ENCODE measurements around the gene EEF1G. TPM values are rescaled to one million over a fixed set of nuclear protein-coding genes. Genes with fewer than 3 reads are reported as not detected.

The EEF1G gene
- total RNA-seq, 1 donor from 2014 or later, result 958 TPM

DNA sequence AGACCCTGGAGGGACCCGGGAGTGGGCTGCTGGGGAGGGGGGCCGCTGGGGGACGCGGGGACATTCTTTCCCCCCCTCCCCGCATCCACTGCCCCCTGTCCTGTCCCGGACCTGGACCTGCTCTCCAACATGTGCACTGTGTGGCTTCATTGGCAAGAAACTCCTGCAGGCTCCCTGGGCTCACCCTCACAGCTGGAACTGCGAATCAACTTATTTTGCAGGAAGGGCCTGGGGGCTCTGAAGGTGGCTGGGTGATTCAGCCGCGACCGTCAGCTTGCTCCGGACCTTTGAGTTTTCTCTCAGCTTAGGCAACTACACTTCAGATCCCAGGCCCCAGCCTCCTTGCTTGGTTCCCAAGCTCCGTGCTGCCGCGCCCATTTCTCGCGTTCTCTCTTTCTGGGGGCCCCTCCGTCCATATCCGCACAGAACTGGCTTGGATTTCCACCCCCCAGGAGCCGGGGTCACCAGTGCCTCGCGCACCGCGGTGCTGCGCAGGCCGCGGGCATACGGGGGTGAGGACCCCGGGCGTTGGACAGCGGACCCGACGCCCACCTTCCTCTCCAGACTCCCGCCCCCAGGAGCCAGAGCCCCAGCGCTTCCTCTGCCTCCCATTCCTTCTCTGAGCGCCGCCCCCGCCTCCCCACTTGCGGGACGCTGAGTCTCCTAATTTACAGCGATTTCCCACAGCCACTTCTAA lies 26.6 kb downstream of the EEF1G start:
- Histone ChIP-seq H3K4me3 (peak overlapping the region; percentile 100), H3K36me3 (no peaks in the 10 kb centered on the region), H3K4me1 (peaks cover 98% of the 10 kb centered on the region), H3K27ac (replicated peaks) (peak overlapping the region; percentile 100), H3K27me3 (ENCODE audit: low read depth) (no peaks in the 10 kb centered on the region), H3K9me3 (replicated peaks) (no peaks in the 10 kb centered on the region)
- TF ChIP-seq, protein P1, sequence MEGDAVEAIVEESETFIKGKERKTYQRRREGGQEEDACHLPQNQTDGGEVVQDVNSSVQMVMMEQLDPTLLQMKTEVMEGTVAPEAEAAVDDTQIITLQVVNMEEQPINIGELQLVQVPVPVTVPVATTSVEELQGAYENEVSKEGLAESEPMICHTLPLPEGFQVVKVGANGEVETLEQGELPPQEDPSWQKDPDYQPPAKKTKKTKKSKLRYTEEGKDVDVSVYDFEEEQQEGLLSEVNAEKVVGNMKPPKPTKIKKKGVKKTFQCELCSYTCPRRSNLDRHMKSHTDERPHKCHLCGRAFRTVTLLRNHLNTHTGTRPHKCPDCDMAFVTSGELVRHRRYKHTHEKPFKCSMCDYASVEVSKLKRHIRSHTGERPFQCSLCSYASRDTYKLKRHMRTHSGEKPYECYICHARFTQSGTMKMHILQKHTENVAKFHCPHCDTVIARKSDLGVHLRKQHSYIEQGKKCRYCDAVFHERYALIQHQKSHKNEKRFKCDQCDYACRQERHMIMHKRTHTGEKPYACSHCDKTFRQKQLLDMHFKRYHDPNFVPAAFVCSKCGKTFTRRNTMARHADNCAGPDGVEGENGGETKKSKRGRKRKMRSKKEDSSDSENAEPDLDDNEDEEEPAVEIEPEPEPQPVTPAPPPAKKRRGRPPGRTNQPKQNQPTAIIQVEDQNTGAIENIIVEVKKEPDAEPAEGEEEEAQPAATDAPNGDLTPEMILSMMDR (IDR thresholded peaks at IDR 0.05; ENCODE audit: borderline replicate concordance), result no peak
- intact Hi-C loops (cut with micrococcal nuclease), result loop anchor here (10.0 kb wide), 2 partner anchors 122 to 152 kb away; no protein-coding TSS in a partner anchor
- DNase-seq, result peak; percentile 42

DNA sequence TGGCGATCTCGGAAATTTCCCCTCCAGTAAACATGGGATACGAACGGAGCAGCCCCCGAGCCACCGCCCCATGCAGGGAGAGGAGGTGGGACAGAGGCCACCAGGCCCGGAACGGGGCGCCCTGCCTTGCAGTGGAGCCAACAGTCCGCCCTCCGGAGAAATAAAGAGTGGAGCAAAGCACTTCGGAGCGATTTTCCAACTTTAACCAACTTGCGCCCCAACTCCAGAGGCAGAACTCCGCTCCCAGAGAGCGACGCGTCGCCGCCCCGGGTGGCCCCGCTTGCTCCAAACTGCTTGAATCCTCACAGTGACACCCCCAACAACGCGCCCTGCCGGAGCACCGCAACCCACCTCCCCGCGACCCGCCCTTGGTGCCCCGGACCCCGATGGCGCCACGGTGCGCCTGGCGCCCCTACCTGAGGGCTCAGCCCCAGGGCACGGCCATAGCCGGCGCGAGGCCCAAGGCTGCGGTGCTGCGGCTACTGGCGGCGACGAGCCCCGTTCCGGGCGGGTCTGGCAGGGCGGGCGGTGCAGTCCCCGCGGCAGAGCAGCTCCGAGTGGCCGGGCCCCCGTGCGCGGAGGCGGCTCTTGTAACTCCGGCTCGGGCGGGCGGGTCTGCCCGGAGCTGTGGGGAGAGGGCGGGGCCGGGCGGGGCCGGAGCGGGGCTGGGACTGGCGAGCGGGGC lies 27.3 kb downstream of the EEF1G start, which contains the start of gene AHNAK:
Gene AHNAK (minus strand): TSS at position 563 of the 685 bp plus-strand sequence. CDS start 10,708 bp downstream, outside the sequence.
- no peaks in the 10 kb centered on the region for H3K27me3 ChIP-seq (ENCODE audit: low read depth)
- peak within 1 kb of the TSS; percentile 100 for H3K4me3 ChIP-seq
- intact Hi-C loops (cut with micrococcal nuclease), result loop anchor here (10.0 kb wide), 2 partner anchors 122 to 152 kb away; no protein-coding TSS in a partner anchor
- H3K36me3 ChIP-seq, result no peaks in the 10 kb centered on the region
- TF ChIP-seq, protein P1 (IDR thresholded peaks at IDR 0.05; ENCODE audit: borderline replicate concordance), result no peak
- peaks cover 98% of the 10 kb centered on the region for H3K4me1 ChIP-seq
- H3K27ac ChIP-seq (replicated peaks), result peak within 1 kb of the TSS; percentile 100
- H3K9me3 ChIP-seq (replicated peaks), result no peaks in the 10 kb centered on the region
- DNase-seq, result peak; percentile 91

DNA sequence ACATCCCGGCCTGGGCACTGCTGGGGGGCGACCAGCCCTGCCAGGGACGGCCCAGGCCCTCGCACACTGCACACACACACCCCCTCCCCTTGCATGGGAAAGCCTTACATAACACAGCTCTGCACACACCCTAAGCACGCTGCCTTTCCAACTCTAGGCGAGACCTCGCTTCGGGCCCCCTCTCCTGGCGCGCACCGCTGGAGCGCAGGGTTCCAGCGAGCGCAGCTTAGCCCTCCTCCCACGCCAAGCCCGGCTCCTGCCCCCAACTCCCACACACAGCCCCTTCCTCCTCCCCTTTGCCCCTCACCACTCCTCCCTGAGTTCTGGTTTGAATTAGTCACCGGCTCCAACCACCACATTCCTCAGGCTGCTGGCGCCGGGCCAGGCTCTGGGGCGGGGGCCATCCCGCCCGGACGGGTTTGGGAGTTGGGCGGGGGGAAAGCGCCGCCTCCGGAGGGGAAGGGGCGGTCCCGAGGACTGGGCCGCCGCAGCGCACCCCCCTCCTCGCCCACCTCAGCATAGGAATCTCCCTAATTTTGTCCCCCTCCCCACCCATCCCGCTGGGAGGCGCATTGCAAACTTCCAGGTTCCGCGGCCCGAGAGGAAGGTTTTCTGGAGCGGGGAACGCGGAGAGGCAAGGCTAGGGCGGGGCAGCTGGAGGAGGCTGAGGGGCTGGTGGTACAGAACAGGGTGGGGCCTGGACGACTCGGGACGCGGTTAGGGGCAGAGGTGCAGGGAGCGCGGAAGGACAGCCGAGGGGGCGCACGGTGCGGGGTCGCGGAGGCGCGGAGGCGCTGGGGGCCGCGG lies 28.1 kb downstream of the EEF1G start:
- intact Hi-C loops (cut with micrococcal nuclease), result loop anchor here (10.0 kb wide), 2 partner anchors 121 to 151 kb away; no protein-coding TSS in a partner anchor
- Histone ChIP-seq H3K4me1 (peaks cover 98% of the 10 kb centered on the region), H3K4me3 (peak overlapping the region; percentile 100), H3K9me3 (replicated peaks) (no peaks in the 10 kb centered on the region), H3K27me3 (ENCODE audit: low read depth) (no peaks in the 10 kb centered on the region), H3K27ac (replicated peaks) (peak overlapping the region; percentile 100), H3K36me3 (no peaks in the 10 kb centered on the region)
- TF ChIP-seq, protein P1 (IDR thresholded peaks at IDR 0.05; ENCODE audit: borderline replicate concordance), result peak; percentile 23
- DNase-seq, result peak; percentile 95

DNA sequence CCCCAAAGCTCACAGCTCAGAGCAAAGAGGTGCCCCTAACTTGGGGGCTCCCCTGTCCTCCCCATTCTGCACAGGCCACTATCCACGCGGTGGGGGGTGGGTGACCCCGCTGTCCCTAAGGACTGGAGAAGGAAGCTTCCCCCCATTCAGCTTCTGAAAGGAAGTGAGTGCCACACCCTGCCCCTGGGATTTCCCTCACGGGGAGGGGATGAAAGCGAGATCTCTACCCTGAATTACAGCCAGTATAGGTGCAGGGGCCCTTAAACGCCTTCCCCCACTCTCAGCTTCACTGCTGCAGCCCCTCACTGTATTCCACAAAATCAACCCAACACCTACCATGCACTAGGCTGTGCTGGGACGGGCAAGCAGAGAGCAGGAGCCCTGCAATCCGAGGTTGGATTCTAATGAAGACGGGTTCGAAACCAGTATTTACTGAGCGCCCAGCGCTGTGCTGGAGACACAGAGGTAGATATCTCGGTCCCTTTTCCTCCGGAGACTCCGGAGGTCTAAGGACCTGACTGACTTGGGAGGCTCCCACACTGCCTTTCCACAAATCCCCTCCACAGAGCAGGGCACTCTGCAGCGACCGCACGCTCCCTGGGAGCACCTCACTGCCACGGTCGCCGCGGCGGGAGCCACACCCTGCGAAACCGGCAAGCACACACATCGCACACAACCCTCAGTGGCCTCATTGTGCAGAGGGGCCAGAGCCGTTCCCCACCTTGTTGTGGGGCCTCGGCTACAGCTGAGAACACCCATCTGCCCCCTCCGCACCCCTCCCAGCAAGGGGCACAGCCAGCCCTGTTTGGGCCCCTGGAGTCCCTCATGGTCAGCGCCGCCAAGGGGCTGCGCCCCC lies 28.9 kb downstream of the EEF1G start:
- no peaks in the 10 kb centered on the region for H3K36me3 ChIP-seq
- peaks cover 98% of the 10 kb centered on the region for H3K4me1 ChIP-seq
- intact Hi-C loops (cut with micrococcal nuclease), result loop anchor here (5.0 to 10.0 kb wide), 3 partner anchors 38 to 150 kb away; no protein-coding TSS in a partner anchor
- no peaks in the 10 kb centered on the region for H3K9me3 ChIP-seq (replicated peaks)
- TF ChIP-seq, protein P1 (IDR thresholded peaks at IDR 0.05; ENCODE audit: borderline replicate concordance), result no peak
- H3K27me3 ChIP-seq (ENCODE audit: low read depth), result no peaks in the 10 kb centered on the region
- peak overlapping the region; percentile 100 for H3K27ac ChIP-seq (replicated peaks)
- H3K4me3 ChIP-seq, result peak overlapping the region; percentile 100
- peak; percentile 53 for DNase-seq

All from left ventricle myocardium inferior (tissue), 1 donor.